Mesendoderm (in vitro differentiated cells): Measurements from ENCODE around the gene DNAH10.

ENCODE experiments used
- DNase-seq: peaks from one replicate; pipeline ENCODE4 v3.0.0; 2013
- H2AK5ac ChIP-seq: 2 replicates; pipeline ENCODE4 v1.6.1; 2013; ENCODE audit warnings: low read length, inconsistent platforms
- H2BK120ac ChIP-seq: 2 replicates; pipeline ENCODE4 v1.6.1; 2013; ENCODE audit warnings: low read depth, mild to moderate bottlenecking, low read length, moderate library complexity, mixed read lengths
- H2BK15ac ChIP-seq: replicated peaks from 2 replicates; pipeline ENCODE4 v1.6.1; 2013; ENCODE audit warnings: low read depth, mild to moderate bottlenecking, moderate library complexity
- H2BK5ac ChIP-seq: 2 replicates; pipeline ENCODE4 v1.6.1; 2013; ENCODE audit warnings: low read length, inconsistent platforms
- H3K18ac ChIP-seq: 2 replicates; pipeline ENCODE4 v1.6.1; 2013; ENCODE audit warnings: mild to moderate bottlenecking, low read length, mixed read lengths
- H3K23ac ChIP-seq: one replicate; pipeline ENCODE4 v1.6.1; 2013; ENCODE audit warnings: low read length
- H3K27ac ChIP-seq: 2 replicates; pipeline ENCODE4 v1.5.1; 2013; ENCODE audit warnings: low read depth, mild to moderate bottlenecking, inconsistent platforms, low read length, moderate library complexity
- H3K27me3 ChIP-seq: 2 replicates; pipeline ENCODE4 v1.6.1; 2013; ENCODE audit warnings: low read length, control low read depth, mild to moderate bottlenecking, inconsistent platforms; ENCODE audit not compliant: insufficient read depth, poor library complexity
- H3K36me3 ChIP-seq: 2 replicates; pipeline ENCODE4 v1.6.1; 2013; ENCODE audit warnings: low read length, inconsistent platforms; ENCODE audit not compliant: control insufficient read depth, insufficient read depth
- H3K4ac ChIP-seq: one replicate; pipeline ENCODE4 v1.6.1; 2013; ENCODE audit warnings: low read depth, mild to moderate bottlenecking, low read length, moderate library complexity
- H3K4me1 ChIP-seq: 2 replicates; pipeline ENCODE4 v1.6.1; 2013; ENCODE audit warnings: low read depth, low read length, inconsistent platforms; ENCODE audit not compliant: control insufficient read depth
- H3K4me2 ChIP-seq: 2 replicates; pipeline ENCODE4 v1.6.1; 2013; ENCODE audit warnings: low read length
- H3K4me3 ChIP-seq: 2 replicates; pipeline ENCODE4 v1.5.1; 2013; ENCODE audit warnings: mild to moderate bottlenecking, low read length
- H3K56ac ChIP-seq: one replicate; pipeline ENCODE4 v1.6.1; 2013; ENCODE audit warnings: low read length
- H3K79me1 ChIP-seq: 2 replicates; pipeline ENCODE4 v1.6.1; 2013; ENCODE audit warnings: low read length, inconsistent platforms
- H3K79me2 ChIP-seq: 2 replicates; pipeline ENCODE4 v1.6.1; 2013; ENCODE audit warnings: mild to moderate bottlenecking, low read length; ENCODE audit not compliant: control insufficient read depth, insufficient read depth
- H3K9ac ChIP-seq: 2 replicates; pipeline ENCODE4 v1.6.1; 2013; ENCODE audit warnings: low read length, inconsistent platforms
- H4K5ac ChIP-seq: one replicate; pipeline ENCODE4 v1.6.1; 2013; ENCODE audit warnings: low read length
- H4K8ac ChIP-seq: one replicate; pipeline ENCODE4 v1.6.1; 2013; ENCODE audit warnings: low read depth, mild to moderate bottlenecking, control low read depth, low read length, moderate library complexity
- WGBS: extraction: QIAGEN DNeasy Blood & Tissue Kit; methylation state at CpG from one replicate; pipeline ENCODE4 v1.1.7; 2013; ENCODE audit warnings: low lambda C conversion rate, missing lambda C conversion rate; ENCODE audit not compliant: insufficient coverage; ENCODE audit errors: extremely low coverage; 5-methylcytosine and 5-hydroxymethylcytosine counted together

The DNAH10 gene

GRCh38 chr12:123960029-123960735 lies 198.1 kb downstream of the DNAH10 start:
- no peak for DNase-seq
- Histone ChIP-seq H2BK15ac (no peak overlapping the region), H4K5ac (no peak overlapping the region), H3K56ac (no peak overlapping the region), H3K4ac (no peak overlapping the region), H3K27me3 (peaks cover 11% of the 10 kb centered on the region), H2AK5ac (no peak overlapping the region), H3K4me3 (no peak overlapping the region), H3K4me1 (no peaks in the 10 kb centered on the region), H3K79me2 (no peaks in the 10 kb centered on the region), H3K23ac (no peak overlapping the region), H3K79me1 (no peaks in the 10 kb centered on the region), H2BK5ac (no peak overlapping the region), H4K8ac (no peak overlapping the region), H3K18ac (no peak overlapping the region), H3K4me2 (no peak overlapping the region), H3K9ac (no peak overlapping the region), H2BK120ac (no peak overlapping the region), H3K27ac (no peak overlapping the region), H3K36me3 (no peaks in the 10 kb centered on the region)
- no CpG with 5 or more reads among the region's 9 CpGs for WGBS

- Histone ChIP-seq H3K79me2 (no peaks in the 10 kb centered on the region), H4K8ac (no peak overlapping the region), H3K79me1 (no peaks in the 10 kb centered on the region), H3K23ac (no peak overlapping the region), H3K27ac (no peak overlapping the region), H3K4me2 (no peak overlapping the region), H3K4ac (no peak overlapping the region), H3K36me3 (no peaks in the 10 kb centered on the region), H3K9ac (no peak overlapping the region), H2BK5ac (no peak overlapping the region), H2BK120ac (no peak overlapping the region), H2BK15ac (no peak overlapping the region), H3K27me3 (peaks cover 11% of the 10 kb centered on the region), H2AK5ac (no peak overlapping the region), H3K4me1 (no peaks in the 10 kb centered on the region), H3K4me3 (no peak overlapping the region), H3K18ac (no peak overlapping the region), H3K56ac (no peak overlapping the region), H4K5ac (no peak overlapping the region)
- WGBS, result no CpG with 5 or more reads among the region's 4 CpGs
- no peak for DNase-seq
These were observed 198.8 kb downstream of the DNAH10 start for GRCh38 chr12:123960856-123961255.

GRCh38 chr12:123961585-123962345 lies 199.7 kb downstream of the DNAH10 start:
- Histone ChIP-seq H3K79me2 (no peaks in the 10 kb centered on the region), H4K5ac (no peak overlapping the region), H3K4ac (no peak overlapping the region), H3K27me3 (peaks cover 16% of the 10 kb centered on the region), H3K23ac (no peak overlapping the region), H2BK5ac (no peak overlapping the region), H3K79me1 (no peaks in the 10 kb centered on the region), H3K9ac (no peak overlapping the region), H3K27ac (no peak overlapping the region), H3K4me2 (no peak overlapping the region), H2BK15ac (no peak overlapping the region), H3K18ac (no peak overlapping the region), H3K4me1 (no peaks in the 10 kb centered on the region), H3K36me3 (no peaks in the 10 kb centered on the region), H3K4me3 (no peak overlapping the region), H2BK120ac (no peak overlapping the region), H3K56ac (no peak overlapping the region), H2AK5ac (no peak overlapping the region), H4K8ac (no peak overlapping the region)
- no peak for DNase-seq
- WGBS, result no CpG with 5 or more reads among the region's 12 CpGs

- no peak overlapping the region for H4K5ac ChIP-seq
- H3K4me1 ChIP-seq, result no peaks in the 10 kb centered on the region
- no peaks in the 10 kb centered on the region for H3K79me2 ChIP-seq
- H3K23ac ChIP-seq, result no peak overlapping the region
- H3K27me3 ChIP-seq, result peaks cover 23% of the 10 kb centered on the region
- no peak overlapping the region for H2BK5ac ChIP-seq
- H3K4me2 ChIP-seq, result no peak overlapping the region
- no peaks in the 10 kb centered on the region for H3K79me1 ChIP-seq
- H3K4me3 ChIP-seq, result no peak overlapping the region
- no peak overlapping the region for H3K27ac ChIP-seq
- no peak for DNase-seq
- H3K18ac ChIP-seq, result no peak overlapping the region
- no peak overlapping the region for H3K56ac ChIP-seq
- WGBS, result no CpG with 5 or more reads among the region's 5 CpGs
- H2BK15ac ChIP-seq, result no peak overlapping the region
- no peak overlapping the region for H2BK120ac ChIP-seq
- H3K9ac ChIP-seq, result no peak overlapping the region
- no peak overlapping the region for H2AK5ac ChIP-seq
- H3K36me3 ChIP-seq, result no peaks in the 10 kb centered on the region
- no peak overlapping the region for H4K8ac ChIP-seq
- no peak overlapping the region for H3K4ac ChIP-seq
These were observed 200.4 kb downstream of the DNAH10 start for GRCh38 chr12:123962513-123962912.

GRCh38 chr12:123963821-123964220 lies 201.7 kb downstream of the DNAH10 start:
- Histone ChIP-seq H3K9ac (no peak overlapping the region), H3K23ac (no peak overlapping the region), H4K5ac (no peak overlapping the region), H2BK15ac (no peak overlapping the region), H3K79me1 (no peaks in the 10 kb centered on the region), H2BK120ac (no peak overlapping the region), H3K4me3 (no peak overlapping the region), H3K27ac (no peak overlapping the region), H3K56ac (no peak overlapping the region), H2AK5ac (no peak overlapping the region), H3K4me2 (no peak overlapping the region), H4K8ac (no peak overlapping the region), H3K27me3 (peaks cover 25% of the 10 kb centered on the region), H3K18ac (no peak overlapping the region), H3K4ac (no peak overlapping the region), H3K79me2 (no peaks in the 10 kb centered on the region), H3K36me3 (no peaks in the 10 kb centered on the region), H3K4me1 (no peaks in the 10 kb centered on the region), H2BK5ac (no peak overlapping the region)
- WGBS, result no CpG with 5 or more reads among the region's 4 CpGs
- no peak for DNase-seq
